ENCODE results near the gene SLC35C1. TPM values are rescaled to one million over a fixed set of nuclear protein-coding genes. Genes with fewer than 3 reads are reported as not detected.
A peak's percentile ranks its signal among the peaks of the same experiment; 100 is the strongest.

The SLC35C1 gene
- total and polyA plus RNA-seq, 9 of the 15 experiments (the other 6 are each of a cell fraction or from before 2014, with no cell fraction given) = 0.65 to 13.1 (median 2.4) TPM

GRCh38 chr11:45804761-45805304 lies at the start of gene SLC35C1 (continued):
- TF ChIP-seq, protein P1, sequence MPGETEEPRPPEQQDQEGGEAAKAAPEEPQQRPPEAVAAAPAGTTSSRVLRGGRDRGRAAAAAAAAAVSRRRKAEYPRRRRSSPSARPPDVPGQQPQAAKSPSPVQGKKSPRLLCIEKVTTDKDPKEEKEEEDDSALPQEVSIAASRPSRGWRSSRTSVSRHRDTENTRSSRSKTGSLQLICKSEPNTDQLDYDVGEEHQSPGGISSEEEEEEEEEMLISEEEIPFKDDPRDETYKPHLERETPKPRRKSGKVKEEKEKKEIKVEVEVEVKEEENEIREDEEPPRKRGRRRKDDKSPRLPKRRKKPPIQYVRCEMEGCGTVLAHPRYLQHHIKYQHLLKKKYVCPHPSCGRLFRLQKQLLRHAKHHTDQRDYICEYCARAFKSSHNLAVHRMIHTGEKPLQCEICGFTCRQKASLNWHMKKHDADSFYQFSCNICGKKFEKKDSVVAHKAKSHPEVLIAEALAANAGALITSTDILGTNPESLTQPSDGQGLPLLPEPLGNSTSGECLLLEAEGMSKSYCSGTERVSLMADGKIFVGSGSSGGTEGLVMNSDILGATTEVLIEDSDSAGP (CRISPR knock-in tag; IDR thresholded peaks at IDR 0.05) = peak; percentile 97
- TF ChIP-seq MAZ (CRISPR knock-in tag; conservative IDR thresholded peaks at IDR 0.05 in 1 of 2, IDR thresholded peaks at IDR 0.05 in 1 of 2) (peak; percentile 47 to 80; a peak in 3 of 4 replicates), ZNF584 (CRISPR knock-in tag; IDR thresholded peaks at IDR 0.05; ENCODE audit: low read depth) (no peak), HNRNPL (IDR thresholded peaks at IDR 0.05; ENCODE audit: low read depth, low read length) (0 out of 2 replicates have a peak, but pooled peaks have one; percentile 34), MTA3 (IDR thresholded peaks at IDR 0.05; ENCODE audit: borderline replicate concordance) (peak; percentile 45; the same call in 1 of the 2 replicates), POLR2A (conservative IDR thresholded peaks at IDR 0.05) (peak; percentile 78), ILF3 (IDR thresholded peaks at IDR 0.05; ENCODE audit: borderline replicate concordance) (no peak), RNF2 (IDR thresholded peaks at IDR 0.05) (no peak), DEAF1 (CRISPR knock-in tag; IDR thresholded peaks at IDR 0.05) (no peak), SFPQ (IDR thresholded peaks at IDR 0.05; ENCODE audit: low read depth, low read length) (no peak), SP1 (CRISPR knock-in tag; IDR thresholded peaks at IDR 0.05) (peak; percentile 92), RB1 (IDR thresholded peaks at IDR 0.05; ENCODE audit: low read depth) (peak; percentile 57; the same call in 1 of the 2 replicates), CREB3 (tag; conservative IDR thresholded peaks at IDR 0.05; ENCODE audit: low read depth) (no peak), JUND (IDR thresholded peaks at IDR 0.05; ENCODE audit: borderline replicate concordance, low read depth, low read length) (peak; percentile 30; the same call in 1 of the 2 replicates), JUND (tag; IDR thresholded peaks at IDR 0.05; ENCODE audit: borderline replicate concordance, low read depth, low read length) (no peak), JUN (IDR thresholded peaks at IDR 0.05; ENCODE audit: borderline replicate concordance, low read depth, low read length) (peak; percentile 35; the same call in 1 of the 2 replicates), JUN (CRISPR knock-in tag; IDR thresholded peaks at IDR 0.05; ENCODE audit: borderline replicate concordance) (no peak), CCNT2 (IDR thresholded peaks at IDR 0.05; ENCODE audit: borderline replicate concordance, extremely low read depth, insufficient read length, low read depth, low read length) (peak; percentile 73), ZBTB7A (IDR thresholded peaks at IDR 0.05; ENCODE audit: borderline replicate concordance, control insufficient read depth, low read depth, low read length) (peak; percentile 86; the same call in 1 of the 2 replicates), SREBF2 (CRISPR knock-in tag; IDR thresholded peaks at IDR 0.05) (0 out of 2 replicates have a peak, but pooled peaks have one; percentile 28), PHF8 (IDR thresholded peaks at IDR 0.05; ENCODE audit: borderline replicate concordance, low read length) (peak; percentile 50; the same call in 1 of the 2 replicates), GABPB1 (CRISPR knock-in tag; IDR thresholded peaks at IDR 0.05) (peak; percentile 60; the same call in 1 of the 2 replicates)

All from K562 (cell line).